Mammary epithelial cell (primary cell): ENCODE results near the gene BID.

Experiments
- EZH2 ChIP-seq: IDR thresholded peaks from 2 replicates; pipeline ENCODE4 v1.6.1; 2012; ENCODE audit warnings: low read length, inconsistent platforms, borderline replicate concordance
- TF ChIP-seq, protein P1 (sequence below), 2 donors: IDR thresholded peaks in 1 of 2; conservative IDR thresholded peaks in 1 of 2; 2 replicates each; pipeline ENCODE4 v1.5.1; 2011 to 2012; ENCODE audit warnings: inconsistent platforms in 2 of 2, low read length in 2 of 2, mild to moderate bottlenecking in 2 of 2, control low read depth in 1 of 2, low read depth in 1 of 2; ENCODE audit not compliant: insufficient read depth in 1 of 2; ENCODE audit errors: extremely low read depth in 1 of 2

DNA sequence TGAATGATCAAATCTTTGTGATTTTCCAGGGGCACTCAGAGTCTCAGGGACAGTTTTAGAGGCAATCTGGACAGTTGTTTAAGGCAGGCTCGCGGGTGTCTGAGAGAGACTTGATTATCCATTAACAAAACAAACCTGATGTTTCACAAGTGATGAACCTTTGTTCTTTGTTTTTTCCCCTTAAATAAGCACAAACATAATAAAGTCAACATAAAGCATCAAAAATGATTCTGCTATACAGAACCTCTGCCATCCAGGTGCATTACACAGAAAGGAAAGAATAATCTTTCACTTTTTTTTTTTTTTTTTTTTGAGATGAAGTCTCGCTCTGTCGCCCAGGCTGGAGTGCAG lies 13.2 kb downstream of the BID start:
- TF ChIP-seq, protein P1, sequence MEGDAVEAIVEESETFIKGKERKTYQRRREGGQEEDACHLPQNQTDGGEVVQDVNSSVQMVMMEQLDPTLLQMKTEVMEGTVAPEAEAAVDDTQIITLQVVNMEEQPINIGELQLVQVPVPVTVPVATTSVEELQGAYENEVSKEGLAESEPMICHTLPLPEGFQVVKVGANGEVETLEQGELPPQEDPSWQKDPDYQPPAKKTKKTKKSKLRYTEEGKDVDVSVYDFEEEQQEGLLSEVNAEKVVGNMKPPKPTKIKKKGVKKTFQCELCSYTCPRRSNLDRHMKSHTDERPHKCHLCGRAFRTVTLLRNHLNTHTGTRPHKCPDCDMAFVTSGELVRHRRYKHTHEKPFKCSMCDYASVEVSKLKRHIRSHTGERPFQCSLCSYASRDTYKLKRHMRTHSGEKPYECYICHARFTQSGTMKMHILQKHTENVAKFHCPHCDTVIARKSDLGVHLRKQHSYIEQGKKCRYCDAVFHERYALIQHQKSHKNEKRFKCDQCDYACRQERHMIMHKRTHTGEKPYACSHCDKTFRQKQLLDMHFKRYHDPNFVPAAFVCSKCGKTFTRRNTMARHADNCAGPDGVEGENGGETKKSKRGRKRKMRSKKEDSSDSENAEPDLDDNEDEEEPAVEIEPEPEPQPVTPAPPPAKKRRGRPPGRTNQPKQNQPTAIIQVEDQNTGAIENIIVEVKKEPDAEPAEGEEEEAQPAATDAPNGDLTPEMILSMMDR (conservative IDR thresholded peaks at IDR 0.05 in 1 of 2, IDR thresholded peaks at IDR 0.05 in 1 of 2; ENCODE audit: extremely low read depth in 1 of 2, insufficient read depth in 1 of 2, low read depth in 1 of 2, low read length in 2 of 2): no peak
- TF ChIP-seq EZH2: no peak
